Activated CD8-positive, alpha-beta T cell treated with anti-CD3 and anti-CD28 coated beads, Interleukin-2, amount 10 ng/mL, durations not matched to agents 7 days and 5 days (primary cell): ENCODE measurements around the gene CYTIP. TPM values are rescaled to one million over a fixed set of nuclear protein-coding genes. Genes with fewer than 3 reads are reported as not detected.

Experiments used
- ATAC-seq: fragments of 150-1000 bp; cut with Tn5 transposase; one replicate; pipeline ENCODE4 v1.10.0; 2021; ENCODE audit warnings: moderate library complexity
- CTCF ChIA-PET: fragments of 350-600 bp; sonication (Branson Sonifier 250); formaldehyde crosslinking; loops from one replicate; lab custom pipeline; 2021; ENCODE audit warnings: antibody characterized with exemption; lab: Charles Lee
- POLR2A ChIA-PET: fragments of 350-600 bp; sonication (Branson Sonifier 250); formaldehyde crosslinking; loops from one replicate; lab custom pipeline; 2021; ENCODE audit warnings: antibody characterized with exemption; lab: Charles Lee
- DNase-seq: peaks from one replicate; pipeline ENCODE4 v3.0.0-alpha.2; 2020
- H3K27ac Mint-ChIP-seq: one replicate; pipeline ENCODE4 v1.8.0; 2021; ENCODE audit warnings: mild to moderate bottlenecking, mixed read lengths
- H3K27me3 Mint-ChIP-seq: one replicate; pipeline ENCODE4 v1.8.0; 2021; ENCODE audit warnings: low read depth, mixed read lengths
- H3K36me3 Mint-ChIP-seq: one replicate; pipeline ENCODE4 v1.8.0; 2021; ENCODE audit warnings: low read depth, mixed read lengths
- H3K4me1 Mint-ChIP-seq: one replicate; pipeline ENCODE4 v1.8.0; 2021; ENCODE audit warnings: low read depth, mixed read lengths
- H3K4me3 Mint-ChIP-seq: one replicate; pipeline ENCODE4 v1.8.0; 2021; ENCODE audit warnings: mild to moderate bottlenecking, mixed read lengths
- H3K9me3 Mint-ChIP-seq: one replicate; pipeline ENCODE4 v1.8.0; 2022; ENCODE audit warnings: mixed read lengths; ENCODE audit not compliant: insufficient read depth
- total RNA-seq, 2 experiments: library from RNA; stranded (reverse); gene quantifications; one replicate each; pipeline ENCODE4 v1.2.3, GENCODE V29; 2021

CYTIP gene
- total RNA-seq, 2 experiments from 2014 or later = 222 to 227 TPM

- ATAC-seq (no peak), DNase-seq (no peak)
- ChIA-PET POLR2A (interaction anchor here (2.5 to 3.1 kb wide), 2 partner anchors 8 to 13 kb away, joined by 13 to 22 read pairs; no protein-coding TSS in a partner anchor), CTCF (interaction anchor here (0.7 to 2.8 kb wide), 6 partner anchors 8 to 99 kb away, joined by 3 to 19 read pairs (median 6); no protein-coding TSS in a partner anchor)
- no peaks in the 10 kb centered on the region for H3K27me3 Mint-ChIP-seq
- H3K27ac Mint-ChIP-seq = peak overlapping the region; percentile 64
- H3K4me1 Mint-ChIP-seq = peaks cover 80% of the 10 kb centered on the region
- H3K4me3 Mint-ChIP-seq = peak overlapping the region; percentile 8
- peaks cover 89% of the 10 kb centered on the region for H3K36me3 Mint-ChIP-seq
- no peaks in the 10 kb centered on the region for H3K9me3 Mint-ChIP-seq
These were observed 17.4 kb downstream of the CYTIP start for GRCh38 chr2:157426477-157426994.

GRCh38 chr2:157424374-157424773, 19.5 kb downstream of the CYTIP start:
- CTCF ChIA-PET = interaction anchor here (0.6 to 2.4 kb wide), 7 partner anchors 15 to 122 kb away, joined by 3 to 9 read pairs (median 3); no protein-coding TSS in a partner anchor
- Mint-ChIP-seq H3K4me3 (no peak overlapping the region), H3K9me3 (no peaks in the 10 kb centered on the region), H3K4me1 (peaks cover 81% of the 10 kb centered on the region), H3K27me3 (no peaks in the 10 kb centered on the region), H3K36me3 (peaks cover 89% of the 10 kb centered on the region), H3K27ac (no peak overlapping the region)
- ATAC-seq (no peak), DNase-seq (no peak)
- POLR2A ChIA-PET = interaction anchor here (1.1 to 2.5 kb wide), 2 partner anchors 10 to 19 kb away, joined by 3 to 13 read pairs; no protein-coding TSS in a partner anchor

GRCh38 chr2:157421964-157422363, 21.9 kb downstream of the CYTIP start:
- ChIA-PET POLR2A (interaction anchor here (0.9 to 7.0 kb wide), 7 partner anchors 15 to 94 kb away, joined by 3 to 144 read pairs (median 6); partner anchors contain the start of gene CYTIP), CTCF (interaction anchor here (1.5 to 5.8 kb wide), 6 partner anchors 11 to 95 kb away, joined by 3 to 65 read pairs (median 8); partner anchors contain the start of gene ERMN)
- Mint-ChIP-seq H3K4me3 (peak overlapping the region; percentile 2), H3K36me3 (peaks cover 84% of the 10 kb centered on the region), H3K9me3 (no peaks in the 10 kb centered on the region), H3K4me1 (peaks cover 77% of the 10 kb centered on the region), H3K27me3 (no peaks in the 10 kb centered on the region), H3K27ac (peak overlapping the region; percentile 81)
- ATAC-seq (no peak), DNase-seq (no peak)

- POLR2A ChIA-PET = interaction anchor here (0.7 to 7.0 kb wide), 10 partner anchors 9 to 94 kb away, joined by 3 to 144 read pairs (median 5); partner anchors contain the start of gene CYTIP
- Mint-ChIP-seq H3K36me3 (peaks cover 83% of the 10 kb centered on the region), H3K27me3 (no peaks in the 10 kb centered on the region), H3K9me3 (no peaks in the 10 kb centered on the region), H3K4me1 (peaks cover 76% of the 10 kb centered on the region), H3K27ac (peak overlapping the region; percentile 81), H3K4me3 (peak overlapping the region; percentile 45)
- ATAC-seq = no peak
- DNase-seq = no peak
- CTCF ChIA-PET = interaction anchor here (0.6 to 5.8 kb wide), 10 partner anchors 11 to 95 kb away, joined by 3 to 65 read pairs (median 5); partner anchors contain the start of gene ERMN
These were observed 22.5 kb downstream of the CYTIP start for GRCh38 chr2:157421331-157421944.

- ATAC-seq = peak; percentile 10
- Mint-ChIP-seq H3K27me3 (no peaks in the 10 kb centered on the region), H3K36me3 (peaks cover 80% of the 10 kb centered on the region), H3K9me3 (no peaks in the 10 kb centered on the region), H3K4me1 (peaks cover 75% of the 10 kb centered on the region), H3K4me3 (peak overlapping the region; percentile 45), H3K27ac (peak overlapping the region; percentile 81)
- DNase-seq = no peak
- POLR2A ChIA-PET = interaction anchor here (0.7 to 7.0 kb wide), 9 partner anchors 10 to 93 kb away, joined by 3 to 144 read pairs (median 6); partner anchors contain the start of gene CYTIP
- CTCF ChIA-PET = interaction anchor here (0.6 to 5.8 kb wide), 11 partner anchors 12 to 118 kb away, joined by 3 to 65 read pairs (median 5); partner anchors contain the start of gene ERMN
These were observed 23.0 kb downstream of the CYTIP start for GRCh38 chr2:157420771-157421323.

GRCh38 chr2:157419031-157419575, 24.8 kb downstream of the CYTIP start:
- H3K27me3 Mint-ChIP-seq = no peaks in the 10 kb centered on the region
- ATAC-seq (no peak), DNase-seq (no peak)
- H3K27ac Mint-ChIP-seq = peak overlapping the region; percentile 95
- H3K4me1 Mint-ChIP-seq = peaks cover 84% of the 10 kb centered on the region
- no peaks in the 10 kb centered on the region for H3K9me3 Mint-ChIP-seq
- H3K36me3 Mint-ChIP-seq = peaks cover 85% of the 10 kb centered on the region
- CTCF ChIA-PET = interaction anchor here (0.8 to 5.8 kb wide), 9 partner anchors 9 to 116 kb away, joined by 3 to 65 read pairs (median 8); partner anchors contain the start of genes CYTIP and ERMN
- peak overlapping the region; percentile 56 for H3K4me3 Mint-ChIP-seq
- POLR2A ChIA-PET = interaction anchor here (1.0 to 7.0 kb wide), 11 partner anchors 11 to 93 kb away, joined by 3 to 144 read pairs (median 9); partner anchors contain the start of gene CYTIP

GRCh38 chr2:157418239-157418641, 25.6 kb downstream of the CYTIP start:
- POLR2A ChIA-PET = interaction anchor here (0.6 to 7.0 kb wide), 14 partner anchors 12 to 1751 kb away, joined by 3 to 144 read pairs (median 5); partner anchors contain the start of gene CYTIP
- Mint-ChIP-seq H3K4me3 (peak overlapping the region; percentile 60), H3K27ac (peak overlapping the region; percentile 95), H3K9me3 (no peaks in the 10 kb centered on the region), H3K27me3 (no peaks in the 10 kb centered on the region), H3K36me3 (peaks cover 88% of the 10 kb centered on the region), H3K4me1 (peaks cover 86% of the 10 kb centered on the region)
- no peak for DNase-seq
- CTCF ChIA-PET = interaction anchor here (0.6 to 5.8 kb wide), 13 partner anchors 10 to 115 kb away, joined by 3 to 65 read pairs (median 5); partner anchors contain the start of genes CYTIP and ERMN
- peak; percentile 31 for ATAC-seq

GRCh38 chr2:157415591-157416101, 28.2 kb downstream of the CYTIP start:
- Mint-ChIP-seq H3K4me1 (peaks cover 89% of the 10 kb centered on the region), H3K36me3 (peaks cover 87% of the 10 kb centered on the region), H3K27me3 (no peaks in the 10 kb centered on the region), H3K27ac (peak overlapping the region; percentile 88), H3K9me3 (no peaks in the 10 kb centered on the region), H3K4me3 (peak overlapping the region; percentile 40)
- POLR2A ChIA-PET = interaction anchor here (0.9 to 2.7 kb wide), 5 partner anchors 11 to 88 kb away, joined by 3 to 31 read pairs (median 5); no protein-coding TSS in a partner anchor
- CTCF ChIA-PET = interaction anchor here (0.9 to 8.5 kb wide), 9 partner anchors 18 to 113 kb away, joined by 3 to 66 read pairs (median 4); partner anchors contain the start of genes CYTIP and ERMN
- DNase-seq (no peak), ATAC-seq (no peak)

- no peaks in the 10 kb centered on the region for H3K27me3 Mint-ChIP-seq
- CTCF ChIA-PET = interaction anchor here (1.1 to 8.5 kb wide), 7 partner anchors 64 to 112 kb away, joined by 4 to 66 read pairs (median 8); partner anchors contain the start of gene ERMN
- H3K4me1 Mint-ChIP-seq = peaks cover 85% of the 10 kb centered on the region
- peak overlapping the region; percentile 86 for H3K27ac Mint-ChIP-seq
- DNase-seq (no peak), ATAC-seq (peak; percentile 35)
- H3K9me3 Mint-ChIP-seq = no peaks in the 10 kb centered on the region
- H3K36me3 Mint-ChIP-seq = peaks cover 84% of the 10 kb centered on the region
- POLR2A ChIA-PET = interaction anchor here (0.6 to 2.9 kb wide), 6 partner anchors 10 to 85 kb away, joined by 3 to 31 read pairs (median 9); partner anchors contain the start of gene CYTIP
- peak overlapping the region; percentile 60 for H3K4me3 Mint-ChIP-seq
These were observed 29.8 kb downstream of the CYTIP start for GRCh38 chr2:157414050-157414449.

- POLR2A ChIA-PET = interaction anchor here (0.6 to 2.9 kb wide), 12 partner anchors 10 to 111 kb away, joined by 3 to 31 read pairs (median 7); partner anchors contain the start of gene CYTIP
- no peaks in the 10 kb centered on the region for H3K9me3 Mint-ChIP-seq
- no peaks in the 10 kb centered on the region for H3K27me3 Mint-ChIP-seq
- peaks cover 84% of the 10 kb centered on the region for H3K36me3 Mint-ChIP-seq
- DNase-seq (peak; percentile 79), ATAC-seq (peak; percentile 84)
- H3K27ac Mint-ChIP-seq = peak overlapping the region; percentile 86
- CTCF ChIA-PET = interaction anchor here (0.5 to 8.5 kb wide), 10 partner anchors 9 to 111 kb away, joined by 3 to 66 read pairs (median 5); partner anchors contain the start of gene ERMN
- peaks cover 83% of the 10 kb centered on the region for H3K4me1 Mint-ChIP-seq
- peak overlapping the region; percentile 60 for H3K4me3 Mint-ChIP-seq
These were observed 30.4 kb downstream of the CYTIP start for GRCh38 chr2:157413326-157414035.
